GM19395 (cell line): ENCODE results near the gene SEPTIN12.
A peak's percentile ranks its signal among the peaks of the same experiment; 100 is the strongest.
"Not testable (repeated sequence)": the region's sequence is repeated elsewhere in the genome, so short reads cannot be mapped to it uniquely, and the experiment has no call there.

Experiments used
- ATAC-seq: cut with Tn5 transposase; IDR thresholded peaks from one replicate; pipeline ENCODE4 v1.9.1; 2021; ENCODE audit warnings: mild to moderate bottlenecking, moderate library complexity; ENCODE audit not compliant: unreplicated experiment

SEPTIN12 gene

DNA sequence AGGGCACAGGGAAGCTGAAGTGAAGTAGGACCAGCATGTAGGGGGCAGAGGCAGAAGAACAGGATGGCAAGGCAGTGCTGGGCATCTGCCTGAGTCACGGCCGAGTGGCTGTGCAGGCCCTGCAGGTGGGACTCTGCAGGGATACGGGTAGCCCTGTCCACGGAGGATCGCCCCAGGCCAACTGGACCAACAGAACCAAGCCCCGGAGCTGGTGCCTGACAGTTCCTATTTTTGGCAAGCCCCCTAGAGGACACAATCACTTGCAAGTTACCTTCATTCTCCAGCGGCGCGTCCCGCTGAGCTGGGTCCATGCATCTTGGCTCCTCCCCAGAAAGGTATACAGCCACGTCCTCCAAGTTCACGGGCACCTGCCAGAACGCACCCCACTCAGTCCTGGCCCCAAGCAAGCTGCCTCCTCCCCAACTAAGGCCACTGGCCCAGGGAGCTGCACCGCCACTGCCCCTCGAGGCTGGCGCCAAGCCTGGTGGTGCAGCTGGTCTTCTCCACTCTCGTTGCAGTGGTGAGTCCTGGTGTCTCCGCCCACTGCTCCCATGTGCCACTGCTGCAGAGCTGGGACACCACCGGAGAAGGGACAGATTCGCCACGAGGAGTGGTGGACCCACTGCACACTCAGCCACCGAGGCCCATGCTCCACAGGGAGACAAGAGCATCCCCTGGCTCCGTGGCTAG lies 27.8 kb downstream of the SEPTIN12 start:
- no peak for ATAC-seq

GRCh38 chr16:4755687-4756086 lies 32.5 kb downstream of the SEPTIN12 start:
- no peak for ATAC-seq

DNA sequence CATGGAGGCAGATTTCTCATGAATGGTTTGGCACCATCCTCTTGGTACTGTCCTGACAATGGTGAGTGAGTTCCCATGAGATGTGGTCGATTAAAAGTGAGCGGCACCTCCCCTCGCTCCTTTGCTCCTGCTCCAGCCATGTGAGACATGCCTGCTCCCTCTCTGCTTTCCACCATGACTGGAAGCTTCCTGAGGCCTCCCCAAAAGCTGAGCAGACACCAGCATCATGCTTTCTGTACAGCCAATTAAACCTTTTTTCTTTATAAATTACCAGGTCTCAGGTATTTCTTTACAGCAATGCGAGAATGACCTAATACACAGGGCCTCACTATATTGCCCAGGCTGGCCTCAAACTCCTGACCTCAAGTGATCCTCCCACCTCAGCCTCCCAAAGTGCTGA lies 33.3 kb downstream of the SEPTIN12 start:
- ATAC-seq, result no peak

DNA sequence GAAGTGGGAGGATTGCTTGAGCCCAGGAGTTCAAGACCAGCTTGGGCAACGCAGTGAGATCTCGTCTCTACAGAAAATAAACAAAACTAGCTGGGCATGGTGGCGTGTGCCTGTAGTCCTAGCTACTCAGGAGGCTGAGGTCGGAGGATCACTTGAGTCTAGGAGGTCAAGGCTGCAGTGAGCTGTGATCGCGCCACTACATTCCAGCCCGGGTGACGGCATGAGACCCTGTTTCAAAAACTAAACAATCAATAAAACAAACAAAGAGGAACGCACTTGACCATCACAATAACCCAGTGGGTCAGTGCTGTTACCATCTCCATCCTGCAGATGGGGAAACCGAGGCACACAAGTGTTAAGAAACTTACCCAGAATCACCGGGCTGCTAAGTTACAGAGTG lies 34.9 kb downstream of the SEPTIN12 start:
- ATAC-seq, result no peak

- ATAC-seq, result no peak
Measured at GRCh38 chr16:4752351-4753100, 35.6 kb downstream of the SEPTIN12 start.

GRCh38 chr16:4750896-4751295 lies 37.2 kb downstream of the SEPTIN12 start:
- no peak for ATAC-seq

GRCh38 chr16:4749700-4750257 lies 38.4 kb downstream of the SEPTIN12 start:
- ATAC-seq, result peak; percentile 43

- no peak for ATAC-seq
Measured at GRCh38 chr16:4748682-4749411, 39.3 kb downstream of the SEPTIN12 start.

GRCh38 chr16:4747906-4748681 lies 40.1 kb downstream of the SEPTIN12 start:
- ATAC-seq, result no peak

- no peak for ATAC-seq
Measured at GRCh38 chr16:4746991-4747574, 41.1 kb downstream of the SEPTIN12 start.

DNA sequence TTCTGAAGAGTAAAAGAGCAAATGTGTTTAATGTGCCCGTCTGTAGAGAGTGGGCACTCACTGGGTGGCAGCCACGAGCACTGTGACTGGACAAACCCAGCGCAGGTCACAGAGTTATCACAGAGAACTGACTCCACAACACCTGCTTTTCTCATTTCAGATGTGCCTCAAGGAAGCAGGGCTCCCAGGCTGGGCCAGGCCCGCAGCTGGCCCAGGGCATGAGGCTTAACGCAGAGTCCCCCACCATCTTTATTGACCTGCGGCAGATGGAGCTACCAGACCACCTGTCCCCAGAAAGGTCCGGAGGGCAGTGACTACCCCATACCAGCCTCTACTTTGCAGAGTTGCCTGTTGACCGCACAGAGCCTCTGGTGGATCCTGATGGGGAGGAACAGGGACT lies 41.9 kb downstream of the SEPTIN12 start:
- no peak for ATAC-seq

DNA sequence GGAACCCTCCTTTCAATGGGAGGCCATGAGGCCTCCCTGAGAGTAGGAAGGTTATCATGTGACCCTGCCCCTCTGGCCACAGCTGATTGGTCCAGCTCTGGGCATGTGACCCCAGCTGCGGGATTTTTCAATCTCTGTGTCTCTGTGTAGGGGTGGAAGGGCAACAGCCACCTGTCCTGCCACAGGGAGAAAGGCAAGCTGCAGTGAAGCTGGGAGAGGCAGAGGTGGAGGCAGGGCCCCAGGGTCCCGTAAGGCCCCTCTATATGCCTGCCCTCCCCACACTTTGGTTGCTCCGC lies 42.9 kb downstream of the SEPTIN12 start:
- no peak for ATAC-seq

DNA sequence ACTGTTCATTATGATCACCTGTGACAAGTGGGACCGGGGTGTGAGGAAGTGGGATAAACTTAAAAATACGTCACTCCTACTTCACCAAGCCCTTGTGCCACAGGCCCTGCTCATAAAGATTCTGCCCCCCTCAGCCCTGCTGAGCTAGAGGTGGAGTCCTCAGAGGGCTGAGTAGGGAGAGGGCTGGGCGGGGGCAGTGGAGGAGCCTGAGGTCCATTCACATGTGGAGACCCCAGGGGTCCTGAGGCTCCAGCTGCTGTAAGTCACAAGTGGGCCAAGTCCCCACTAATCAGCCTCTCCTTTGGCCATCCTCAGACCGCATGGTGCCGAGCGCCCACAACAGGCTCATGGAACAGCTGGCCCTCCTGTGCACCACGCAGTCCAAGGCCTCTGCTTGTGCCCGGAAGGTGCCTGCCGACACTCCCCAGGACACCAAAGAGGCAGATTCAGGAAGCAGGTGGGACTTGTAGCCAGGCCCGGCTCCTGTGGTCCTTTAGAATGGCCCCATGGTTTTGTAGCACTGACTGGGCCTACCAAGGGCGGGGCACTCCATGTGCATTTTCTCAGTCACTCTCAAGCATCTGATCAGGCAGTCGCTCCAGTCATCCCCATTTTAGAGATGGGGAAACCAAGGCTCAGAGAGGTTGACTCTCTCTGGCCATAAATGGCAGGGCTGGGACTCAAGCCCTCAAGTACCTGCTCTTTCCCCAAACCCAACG lies 43.4 kb downstream of the SEPTIN12 start:
- no peak for ATAC-seq

GRCh38 chr16:4743226-4743878 lies 44.8 kb downstream of the SEPTIN12 start:
- no peak for ATAC-seq

DNA sequence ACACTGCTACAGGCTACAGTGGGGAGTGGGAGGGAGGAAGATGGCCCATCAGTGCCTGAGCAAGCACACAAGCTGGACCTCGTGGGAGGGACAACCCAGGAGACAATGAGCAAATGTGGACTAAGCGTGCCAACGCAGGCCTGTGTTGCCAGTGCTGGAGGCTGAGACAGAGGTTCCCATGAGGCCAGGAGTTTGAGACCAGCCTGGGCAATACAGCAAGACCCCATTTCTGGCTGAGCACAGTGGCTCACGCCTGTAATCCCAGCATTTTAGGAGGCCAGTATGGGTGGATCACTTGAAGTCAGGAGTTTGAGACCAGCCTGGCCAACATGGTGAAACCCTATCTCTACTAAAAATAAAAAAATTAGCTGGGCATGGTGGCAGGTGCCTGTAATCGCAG lies 49.8 kb downstream of the SEPTIN12 start:
- ATAC-seq, result not testable (repeated sequence)

GRCh38 chr16:4737545-4737944 lies 50.6 kb downstream of the SEPTIN12 start:
- no peak for ATAC-seq

DNA sequence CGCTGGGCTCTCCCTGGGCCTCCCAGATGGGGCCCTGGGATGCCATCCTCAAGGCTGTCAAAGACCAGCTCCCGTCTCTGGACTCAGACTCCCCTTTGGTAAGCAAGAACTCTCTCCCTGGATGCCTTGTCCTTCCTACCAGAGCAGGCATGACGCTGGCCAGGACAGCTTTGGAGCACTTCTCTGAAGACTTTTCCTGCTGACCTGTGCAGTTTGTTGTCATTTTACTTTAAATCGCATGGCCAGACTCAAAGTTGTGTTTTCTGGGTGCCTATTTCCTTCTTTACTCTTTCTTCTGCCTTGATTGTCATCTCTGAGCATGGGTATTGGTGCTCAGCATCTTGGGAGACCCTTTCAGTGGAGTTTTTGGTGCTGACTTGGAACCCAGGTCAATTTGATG lies 51.6 kb downstream of the SEPTIN12 start:
- ATAC-seq, result no peak

- peak; percentile 63 for ATAC-seq
Measured at GRCh38 chr16:4734730-4735535, 53.2 kb downstream of the SEPTIN12 start.
